ENCODE results near the gene NHEJ1. TPM values are rescaled to one million over a fixed set of nuclear protein-coding genes. Genes with fewer than 3 reads are reported as not detected.

NHEJ1 gene
- total RNA-seq, 2 donors from 2014 or later, result 8.9 to 11.6 TPM

DNA sequence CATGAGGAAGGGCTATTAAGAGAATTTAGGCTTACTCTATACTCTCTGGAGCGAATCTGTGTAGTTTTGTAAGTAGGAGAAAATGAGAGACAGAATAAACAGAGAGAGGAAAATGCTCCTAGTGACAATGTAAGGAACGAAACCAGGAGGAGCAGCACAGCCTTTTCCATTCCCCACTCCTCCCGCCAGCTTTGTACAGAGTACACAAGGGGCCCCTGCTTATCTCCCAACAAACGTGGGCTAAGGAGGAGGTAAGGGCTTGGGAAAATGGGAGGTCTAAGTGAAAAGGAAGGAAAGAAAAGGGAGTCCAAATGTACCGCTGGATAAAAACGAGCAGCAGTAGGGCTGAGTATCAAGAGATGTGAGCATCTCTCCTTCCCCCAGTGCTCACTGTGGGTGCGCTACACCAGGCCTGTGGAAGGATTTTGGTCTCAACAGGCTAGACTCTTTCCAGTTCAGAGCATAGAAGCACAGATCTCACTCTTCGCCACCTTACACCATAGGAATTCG lies 87.8 kb downstream of the NHEJ1 start:
- intact Hi-C loops (cut with DNase I), result no loop called here
- DNase-seq (ENCODE audit: low spot score), result no peak

DNA sequence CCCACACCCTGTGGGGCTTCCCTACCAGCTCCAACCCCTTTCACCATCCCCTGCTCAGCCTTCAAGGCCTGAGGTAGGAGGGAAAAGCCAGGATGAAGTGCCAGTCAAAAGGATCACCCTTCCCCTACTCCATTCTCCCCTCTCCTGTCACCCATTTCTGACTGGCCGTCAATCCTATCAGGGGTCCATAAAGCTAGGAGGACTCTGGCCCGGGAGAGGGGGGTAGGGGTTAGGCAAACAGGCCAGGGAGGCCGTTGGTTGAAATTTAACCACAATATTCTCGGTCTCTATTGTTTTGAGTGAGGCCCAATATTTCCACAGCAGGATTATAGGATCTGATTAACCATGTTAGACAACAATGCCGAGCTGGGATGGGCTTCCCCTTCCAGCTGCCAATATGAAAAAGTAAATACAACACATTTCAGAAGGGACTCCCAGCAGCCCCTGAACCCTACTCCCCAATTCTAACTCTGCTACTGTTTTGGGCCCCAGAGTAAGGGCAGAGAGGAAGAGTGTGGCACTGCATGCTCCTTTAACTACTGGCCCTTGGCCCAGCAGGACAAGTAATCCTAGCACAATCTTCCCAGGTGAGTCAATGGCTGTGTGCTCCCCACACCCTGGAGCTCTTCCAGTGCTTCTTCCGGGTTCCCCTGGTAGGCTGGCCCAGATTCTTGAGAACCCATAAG lies 89.3 kb downstream of the NHEJ1 start:
- DNase-seq (ENCODE audit: low spot score), result peak; percentile 31
- intact Hi-C loops (cut with DNase I), result no loop called here

DNA sequence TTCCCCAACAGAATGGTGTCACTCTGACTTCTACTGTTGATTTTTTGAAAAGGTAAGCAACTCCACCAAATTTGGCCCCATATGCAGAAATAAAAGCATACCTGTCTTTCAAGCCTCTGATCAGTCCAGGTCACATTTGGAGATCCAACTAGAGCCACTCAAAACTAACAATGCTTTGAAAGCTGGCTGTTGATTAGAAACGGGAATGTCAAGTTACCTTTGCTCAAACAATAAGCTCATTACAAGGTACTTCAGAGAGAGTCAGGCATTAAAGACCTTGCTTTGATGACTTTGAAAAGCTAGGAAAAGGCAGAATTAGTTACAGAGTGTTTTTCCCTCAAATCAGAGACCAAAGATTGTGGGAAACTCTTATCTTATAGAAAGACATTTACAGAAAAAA lies 95.1 kb downstream of the NHEJ1 start:
- no peak for DNase-seq (ENCODE audit: low spot score)
- intact Hi-C loops (cut with DNase I), result no loop called here

DNA sequence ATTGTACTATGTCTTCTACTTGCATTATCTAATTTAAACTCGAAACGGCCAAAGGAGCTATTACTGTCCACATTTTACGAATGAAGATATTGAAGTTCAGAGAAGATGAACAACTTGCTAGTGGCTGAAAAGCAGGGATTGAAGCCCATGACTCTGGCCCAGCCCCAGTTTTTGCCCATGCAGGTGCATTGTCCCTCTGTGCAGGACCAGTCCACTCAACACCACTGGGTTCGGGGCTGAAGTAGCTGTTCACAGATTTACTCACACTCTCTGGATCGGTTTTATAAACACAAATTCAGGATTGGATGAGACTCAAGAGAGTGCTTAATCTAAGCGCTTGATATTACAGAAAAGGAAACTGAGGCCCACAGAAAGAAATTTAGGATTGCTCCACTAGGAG lies 98.5 kb downstream of the NHEJ1 start:
- intact Hi-C loops (cut with DNase I), result no loop called here
- peak; percentile 55 for DNase-seq (ENCODE audit: low spot score)

DNA sequence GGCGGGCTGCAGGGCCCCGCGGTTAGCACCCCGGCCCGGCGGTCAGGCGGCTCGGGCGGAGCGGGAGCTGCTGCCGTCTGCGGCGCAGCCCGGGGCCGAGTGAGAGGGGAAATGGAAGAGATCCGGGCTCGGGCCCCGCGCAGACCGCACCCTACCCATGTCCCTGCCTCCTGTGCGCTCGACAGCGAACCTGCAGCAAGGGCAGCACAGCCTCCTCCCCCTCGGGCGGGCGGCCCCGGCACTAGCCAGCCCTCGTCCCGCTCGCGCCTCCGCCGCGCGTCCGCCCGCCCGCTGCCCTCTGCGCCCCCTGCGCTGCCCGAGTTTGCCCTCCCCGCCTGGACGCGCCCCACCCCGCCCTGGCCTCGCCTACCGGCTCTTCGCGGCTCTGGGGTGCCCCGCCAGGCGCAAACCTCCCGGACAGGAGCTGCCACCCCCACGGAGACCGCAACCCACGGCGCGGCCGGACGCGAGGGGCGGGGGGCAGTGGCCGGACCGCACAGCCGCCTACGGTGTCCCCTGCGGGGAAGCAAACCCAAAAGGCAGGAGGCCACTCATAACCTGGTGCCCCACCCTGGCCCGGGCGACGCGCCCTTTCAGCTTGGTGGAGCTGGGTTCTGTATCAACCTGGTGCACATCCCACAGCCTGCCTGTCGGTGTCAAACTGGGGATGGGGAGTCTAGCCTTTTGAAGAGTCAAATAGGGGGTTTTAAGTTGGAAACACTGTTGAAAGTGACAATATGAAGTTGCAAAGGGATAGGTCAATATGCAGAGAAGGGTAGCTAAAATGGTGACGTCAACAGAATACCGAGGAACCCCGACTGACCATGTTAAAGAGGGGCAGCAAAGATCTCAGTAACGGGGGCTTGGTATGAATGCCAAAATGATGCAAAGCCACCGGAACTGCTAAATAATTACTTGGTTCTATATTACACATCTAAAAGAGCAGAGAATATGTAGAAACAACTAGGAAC lies 99.5 kb downstream of the NHEJ1 start, which contains the start of gene IHH:
TSS of gene IHH (minus strand) at position 101 of the 971 bp plus-strand sequence. CDS start 454 bp downstream, outside the sequence.
- intact Hi-C loops (cut with DNase I), result no loop called here
- peak; percentile 70 for DNase-seq (ENCODE audit: low spot score)

DNA sequence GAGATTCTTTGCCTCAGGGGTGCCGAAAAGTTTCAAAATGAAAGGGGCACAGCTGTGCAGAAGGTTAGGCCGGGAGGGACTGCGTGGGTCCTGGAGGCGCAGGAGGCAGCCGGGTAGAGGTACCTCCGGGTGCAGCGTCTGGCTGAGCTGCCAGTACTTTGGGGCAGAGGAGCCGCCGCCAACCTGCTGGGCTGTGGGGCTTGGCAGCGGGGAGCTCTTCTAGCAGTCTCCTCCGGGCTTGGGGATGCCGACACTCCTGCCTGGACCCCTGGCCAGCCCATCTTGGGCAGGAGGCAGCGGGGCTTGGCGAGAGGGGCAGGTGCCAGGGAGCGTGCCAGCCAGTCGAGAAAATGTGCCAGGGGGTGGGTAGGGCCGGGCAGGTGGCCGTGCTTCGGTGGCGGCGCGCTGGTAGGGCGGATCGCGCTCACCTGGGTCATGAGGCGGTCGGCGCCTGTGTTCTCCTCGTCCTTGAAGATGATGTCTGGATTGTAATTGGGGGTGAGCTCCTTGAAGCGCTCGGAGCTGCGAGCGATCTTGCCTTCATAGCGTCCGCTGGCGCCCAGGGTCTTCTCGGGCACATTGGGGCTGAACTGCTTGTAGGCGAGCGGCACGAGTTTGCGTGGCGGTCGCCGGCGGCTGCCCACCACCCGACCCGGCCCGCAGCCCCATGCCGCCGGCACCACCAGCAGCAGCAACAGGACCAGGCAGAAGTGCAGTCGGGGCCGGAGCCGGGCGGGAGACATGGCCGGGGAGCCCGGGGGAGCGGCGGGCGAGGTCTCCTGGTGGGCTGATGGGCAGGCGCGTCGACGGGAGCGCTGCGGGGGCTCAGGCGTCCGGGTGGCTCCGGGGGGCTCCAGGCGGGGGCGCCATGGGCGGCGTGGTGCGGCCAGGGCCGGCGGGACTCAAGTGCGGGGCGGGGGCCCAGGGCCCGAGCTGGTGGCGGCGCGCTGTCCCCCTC lies 100.6 kb downstream of the NHEJ1 start:
- DNase-seq (ENCODE audit: low spot score), result peak; percentile 75

DNA sequence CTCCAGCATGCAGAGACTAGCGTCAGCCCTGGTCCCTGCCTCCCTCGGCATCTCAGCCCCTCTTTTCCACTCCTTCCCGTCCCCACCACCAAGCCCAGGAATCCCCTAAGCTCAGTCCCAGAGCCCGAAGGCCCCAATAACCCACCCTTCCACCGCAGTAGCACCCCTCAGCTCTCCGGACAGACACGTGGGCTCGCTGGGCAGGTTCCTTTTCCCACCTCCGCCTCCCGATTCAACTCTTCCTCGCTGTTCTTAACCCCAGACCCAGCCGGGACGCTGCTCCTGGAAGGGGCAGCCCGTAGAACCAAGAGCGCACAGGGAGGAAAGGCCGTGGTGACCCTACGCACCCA lies 101.3 kb downstream of the NHEJ1 start:
- peak; percentile 53 for DNase-seq (ENCODE audit: low spot score)
- intact Hi-C loops (cut with DNase I), result loop anchor here in 1 of 2 donors (1.0 kb wide), 1 partner anchor 97 kb away; no protein-coding TSS in a partner anchor

More for the DNA sequence above, 100.6 kb downstream of the NHEJ1 start:
- intact Hi-C loops (cut with DNase I), result loop anchor here in 1 of 2 donors (1.0 kb wide), 1 partner anchor 96 kb away; no protein-coding TSS in a partner anchor

DNA sequence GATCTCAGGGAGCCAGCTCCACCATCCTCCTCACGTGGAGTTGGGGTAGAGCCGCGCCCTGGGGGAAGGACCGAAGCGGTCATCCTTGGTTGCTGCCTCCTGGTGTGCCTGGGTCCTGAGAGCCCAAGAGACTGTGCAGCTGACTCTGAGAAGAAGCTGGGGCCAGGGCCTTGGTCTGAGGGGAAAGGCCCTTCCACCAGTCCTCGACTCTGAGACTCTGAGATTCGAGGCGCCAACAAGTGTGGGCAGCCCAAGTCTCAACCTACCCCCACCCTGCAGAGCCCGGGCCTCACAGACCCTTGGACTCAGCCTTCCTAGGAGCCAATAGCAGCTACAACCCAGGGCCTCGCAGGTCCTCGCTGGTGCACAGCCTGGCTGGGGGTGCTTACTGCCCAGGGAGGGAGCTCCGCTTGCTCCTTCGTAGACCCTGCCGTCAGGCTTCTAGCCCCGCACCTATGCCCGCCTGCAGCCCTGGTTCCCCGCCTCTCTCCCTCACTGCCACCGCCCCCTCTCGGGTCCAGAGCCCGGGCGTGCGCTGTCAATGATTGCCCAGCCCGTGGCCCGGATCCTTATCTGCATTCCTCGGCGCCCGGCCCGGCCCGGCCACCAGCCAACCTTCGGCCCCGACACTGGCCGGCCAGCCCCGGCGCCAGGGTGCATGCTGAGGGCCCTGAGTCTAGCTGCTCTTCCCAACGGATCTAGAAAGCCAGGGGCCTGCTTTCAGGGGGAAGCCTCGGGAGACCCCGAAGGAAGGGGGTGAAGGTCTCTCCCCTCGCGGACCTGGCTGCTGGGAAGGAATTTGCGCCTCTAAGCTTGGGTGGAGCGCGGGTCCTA lies 101.9 kb downstream of the NHEJ1 start:
- peak; percentile 80 for DNase-seq (ENCODE audit: low spot score)
- intact Hi-C loops (cut with DNase I), result loop anchor here (1.0 kb wide), 2 partner anchors 27 to 98 kb away; no protein-coding TSS in a partner anchor

DNA sequence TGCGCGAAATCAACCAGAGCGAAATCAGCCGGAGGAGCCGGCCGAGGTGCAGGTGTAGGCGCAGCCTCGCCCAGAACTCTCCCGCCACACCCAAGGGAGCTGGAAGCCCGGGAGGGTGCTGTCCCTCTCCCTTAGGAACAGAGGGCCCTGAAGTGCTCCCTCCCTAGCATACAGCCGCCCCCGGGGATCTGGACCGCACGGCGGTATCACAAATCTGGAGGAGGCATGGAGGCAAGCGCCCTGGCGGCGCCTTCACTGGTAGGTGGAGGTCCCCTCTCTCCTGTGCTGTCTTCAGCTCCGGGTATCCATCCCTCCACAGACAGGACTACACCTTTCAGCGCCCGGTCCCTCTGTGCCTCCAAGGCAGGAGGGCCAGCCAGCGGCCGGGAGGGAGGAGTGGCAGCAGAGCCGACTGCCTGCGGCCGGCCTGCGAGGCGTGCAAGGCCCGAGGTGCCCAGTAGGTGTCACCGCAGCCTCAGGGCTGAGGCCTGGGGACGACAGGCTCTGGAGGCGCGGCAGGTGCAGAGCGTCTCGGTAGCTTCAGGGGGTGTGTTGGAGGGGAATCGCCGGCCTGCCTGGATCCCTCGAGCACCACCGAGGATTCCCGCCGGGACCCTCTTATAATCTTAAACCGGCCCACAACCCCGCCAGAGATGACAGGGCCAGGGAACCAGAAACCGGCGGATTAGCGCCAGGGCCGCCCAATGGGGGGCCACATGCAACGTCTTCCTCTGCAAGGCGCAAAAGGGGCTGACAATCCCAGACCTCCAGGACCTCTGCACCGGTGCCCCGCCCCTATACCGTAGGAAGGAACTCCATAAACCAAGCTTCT lies 102.7 kb downstream of the NHEJ1 start:
- peak; percentile 93 for DNase-seq (ENCODE audit: low spot score)
- intact Hi-C loops (cut with DNase I), result loop anchor here in 1 of 2 donors (1.0 kb wide), 1 partner anchor 27 kb away; no protein-coding TSS in a partner anchor

DNA sequence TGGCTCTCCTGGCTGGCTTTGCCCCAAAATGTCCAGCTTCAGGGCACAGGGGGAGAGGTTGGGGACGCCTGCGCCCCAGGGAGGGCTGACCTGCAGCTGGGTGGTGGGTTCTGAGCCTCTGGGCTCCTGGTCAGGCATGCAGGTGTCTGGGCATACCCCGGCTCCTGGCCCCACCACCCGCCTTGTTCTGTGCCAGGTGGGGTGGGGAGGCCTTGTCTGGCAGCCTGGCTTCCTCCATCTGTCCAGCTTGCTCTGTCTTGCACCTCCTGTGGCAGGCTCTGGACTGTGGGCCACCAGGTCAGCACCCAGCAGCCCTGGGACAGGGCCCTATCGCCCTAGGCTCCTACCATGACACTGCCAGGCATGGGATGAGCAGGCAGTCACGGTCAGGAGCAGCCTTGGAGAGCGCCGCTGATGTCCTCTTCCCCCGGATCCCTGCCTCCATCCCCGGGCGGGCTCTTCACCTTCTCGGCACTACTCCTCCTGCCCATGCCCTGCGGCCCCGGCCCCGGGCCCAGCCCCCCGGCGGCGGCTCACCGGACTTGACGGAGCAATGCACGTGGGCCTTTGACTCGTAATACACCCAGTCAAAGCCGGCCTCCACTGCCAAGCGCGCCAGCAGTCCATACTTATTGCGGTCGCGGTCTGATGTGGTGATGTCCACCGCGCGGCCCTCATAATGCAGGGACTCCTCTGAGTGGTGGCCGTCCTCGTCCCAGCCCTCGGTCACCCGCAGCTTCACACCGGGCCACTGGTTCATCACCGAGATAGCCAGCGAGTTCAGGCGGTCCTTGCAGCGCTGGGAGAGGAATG lies 103.5 kb downstream of the NHEJ1 start:
- intact Hi-C loops (cut with DNase I), result no loop called here
- peak; percentile 75 for DNase-seq (ENCODE audit: low spot score)

DNA sequence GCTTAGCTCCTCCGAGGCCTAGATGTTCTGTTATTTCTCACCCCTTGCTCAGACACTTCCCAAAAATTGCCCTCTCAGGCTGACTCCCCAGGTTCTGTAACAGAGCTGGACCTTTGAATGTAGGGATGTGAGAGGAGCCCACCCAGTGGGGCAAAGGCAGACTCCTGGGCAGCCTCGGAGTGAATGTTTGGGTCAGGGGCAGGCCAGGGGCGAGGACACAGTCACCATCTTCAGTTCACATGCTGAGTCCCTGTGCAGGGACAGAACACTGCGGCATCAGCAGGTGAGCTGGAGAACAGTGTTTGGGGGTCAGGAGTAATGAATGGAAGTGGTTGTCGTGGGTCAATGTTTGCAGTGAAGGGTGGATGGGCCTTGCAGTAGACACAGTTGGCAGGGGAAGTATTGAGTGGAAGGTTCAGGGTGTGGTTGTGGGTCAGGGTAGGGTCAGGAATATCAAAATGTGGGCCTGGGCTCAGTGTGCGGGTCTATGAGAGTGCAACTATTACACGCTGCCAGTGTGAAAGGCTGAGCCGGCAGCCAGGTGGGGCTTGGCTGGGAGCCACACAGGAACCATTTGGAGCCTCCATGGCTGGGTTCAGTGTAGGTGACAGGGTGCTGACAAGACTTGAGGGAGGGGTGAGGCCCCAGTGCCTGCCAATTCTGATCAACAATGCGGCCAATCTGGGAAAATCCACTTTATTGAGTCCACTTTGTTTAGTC lies 104.3 kb downstream of the NHEJ1 start:
- intact Hi-C loops (cut with DNase I), result no loop called here
- DNase-seq (ENCODE audit: low spot score), result peak; percentile 80

DNA sequence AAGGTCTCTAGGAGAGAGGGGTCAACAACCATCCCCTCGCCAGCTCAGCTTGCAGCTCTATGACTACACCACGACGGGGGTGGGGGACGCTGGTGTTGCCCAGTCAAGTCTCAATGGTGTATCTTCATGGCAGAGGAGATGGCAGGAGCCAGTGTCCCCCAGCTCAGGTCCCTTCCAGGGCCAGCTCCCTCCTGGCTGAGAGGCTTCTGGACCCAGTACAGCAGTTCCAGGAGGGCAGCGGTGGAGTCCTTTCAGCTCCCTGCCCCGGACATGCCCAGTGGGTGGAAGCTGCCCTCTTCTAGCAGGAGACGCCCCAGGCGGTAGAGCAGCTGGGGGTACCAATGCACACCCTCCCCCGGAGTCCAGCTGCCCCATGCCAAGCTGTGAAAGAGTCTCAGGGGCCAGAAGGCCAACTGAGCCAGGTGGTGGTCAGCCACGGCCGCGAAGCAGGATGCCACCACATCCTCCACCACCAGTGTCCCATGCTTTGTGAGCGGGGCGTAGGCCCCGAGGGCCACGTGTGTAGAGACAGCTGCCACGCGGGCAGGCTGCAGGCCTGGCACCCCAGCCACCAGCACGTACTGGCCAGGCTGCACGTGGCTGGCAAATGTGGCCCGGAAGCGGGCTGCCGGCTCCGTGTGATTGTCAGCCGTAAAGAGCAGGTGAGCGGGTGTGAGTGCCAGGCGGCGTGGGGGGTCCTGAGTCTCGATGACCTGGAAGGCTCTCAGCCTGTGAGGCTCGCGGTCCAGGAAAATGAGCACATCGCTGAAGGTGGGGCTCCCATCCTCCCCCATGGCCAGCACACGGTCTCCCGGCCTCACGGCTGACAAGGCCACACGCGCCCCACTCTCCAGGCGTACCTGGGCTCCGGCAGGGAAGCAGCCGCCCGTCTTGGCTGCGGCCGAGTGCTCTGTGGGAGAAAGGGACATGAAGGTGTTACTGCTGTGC lies 105.4 kb downstream of the NHEJ1 start:
- intact Hi-C loops (cut with DNase I), result loop anchor here in 1 of 2 donors (2.0 kb wide), 1 partner anchor 98 kb away; no protein-coding TSS in a partner anchor

DNA sequence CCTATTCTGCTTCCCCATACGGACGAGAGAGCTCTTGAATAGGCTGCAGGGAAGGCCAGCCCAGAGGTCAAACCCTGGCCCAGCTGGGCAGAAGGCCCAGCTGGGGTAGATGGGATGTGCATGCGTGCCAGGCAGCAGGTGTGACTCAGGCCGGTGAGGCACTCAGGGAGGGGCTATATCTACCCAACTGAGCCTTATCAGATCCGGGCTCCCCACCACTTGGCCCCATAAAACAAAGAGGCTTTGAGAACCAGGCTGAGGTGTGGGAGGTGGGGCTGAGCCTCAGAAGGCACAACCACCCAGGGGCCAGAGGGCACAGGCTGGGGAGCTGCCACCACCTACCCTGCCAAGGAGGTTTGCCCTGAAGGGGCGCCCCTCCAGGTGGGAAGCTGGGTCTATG lies 111.3 kb downstream of the NHEJ1 start:
- DNase-seq (ENCODE audit: low spot score), result peak; percentile 72
- intact Hi-C loops (cut with DNase I), result no loop called here

More for the DNA sequence above, 105.4 kb downstream of the NHEJ1 start:
- DNase-seq (ENCODE audit: low spot score), result peak; percentile 72

DNA sequence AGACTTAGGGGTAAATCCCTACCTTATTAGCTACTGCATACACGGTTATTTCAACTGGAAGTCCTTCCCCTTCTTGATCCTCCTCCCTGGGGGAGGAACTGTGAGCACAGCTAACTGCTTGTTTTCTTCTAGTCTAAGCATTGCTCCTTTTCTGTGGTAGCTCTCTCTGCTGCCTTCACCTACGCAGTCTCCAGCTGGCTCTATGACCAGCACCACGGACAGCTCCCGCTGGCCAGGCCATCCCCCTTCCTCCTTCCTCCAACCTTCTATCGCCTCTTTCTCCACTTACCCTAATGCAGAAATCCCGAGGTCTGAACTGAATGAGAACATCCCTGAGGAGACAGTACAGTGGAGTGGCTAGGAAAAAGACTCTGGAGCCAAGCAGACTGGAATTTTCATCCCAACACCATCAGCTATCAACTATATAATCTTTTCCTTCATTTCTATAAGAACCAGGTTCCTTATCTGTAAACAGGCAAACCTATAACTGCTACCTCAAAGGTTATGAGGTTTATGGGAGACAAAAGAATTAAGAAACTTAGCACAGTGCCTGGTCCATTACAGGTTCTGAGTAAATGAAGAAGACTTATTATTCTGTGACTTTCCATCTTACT lies 114.6 kb downstream of the NHEJ1 start:
- intact Hi-C loops (cut with DNase I), result no loop called here
- peak; percentile 46 for DNase-seq (ENCODE audit: low spot score)
